B cell (primary cell): ENCODE results near the gene ANGPT4. TPM values are rescaled to one million over a fixed set of nuclear protein-coding genes. Genes with fewer than 3 reads are reported as not detected.

Source experiments
- ATAC-seq: fragments of 200-7000 bp; cut with Tn5 transposase; one replicate; pipeline ENCODE4 v1.10.0; 2021; ENCODE audit warnings: low read depth, mild to moderate bottlenecking, moderate number of reproducible peaks, moderate library complexity
- CTCF ChIA-PET: fragments of 350-600 bp; sonication (Branson Sonifier 250); formaldehyde crosslinking; loops from one replicate; lab custom pipeline; 2021; ENCODE audit warnings: antibody characterized with exemption, inconsistent platforms; lab: Charles Lee
- POLR2A ChIA-PET: fragments of 350-600 bp; sonication (Branson Sonifier 250); formaldehyde crosslinking; loops from one replicate; lab custom pipeline; 2021; ENCODE audit warnings: antibody characterized with exemption; lab: Charles Lee
- DNase-seq: peaks from one replicate; pipeline ENCODE4 v3.0.0; 2013
- H2AFZ ChIP-seq: 2 replicates; pipeline ENCODE4 v1.6.1; 2012; ENCODE audit warnings: mild to moderate bottlenecking, low read depth, low read length; ENCODE audit not compliant: insufficient read depth, poor library complexity, severe bottlenecking
- H3K27ac ChIP-seq, 2 donors: 1 replicate in 1 of 2; 2 replicates in 1 of 2; pipeline ENCODE4 v1.5.1; 2012 to 2013; ENCODE audit warnings: low read length in 2 of 2, mild to moderate bottlenecking in 2 of 2, moderate library complexity in 1 of 2
- H3K27me3 ChIP-seq, 4 experiments: fragments of 200-600 bp in 1 of 4; sonication (generic) in 1 of 4; replicated peaks in 1 of 4; 1 replicate in 2 of 4; 2 replicates in 2 of 4; pipeline versions ENCODE4 v1.6.1 to v1.7.0; 2013 to 2016; ENCODE audit warnings: low read length in 3 of 4, mild to moderate bottlenecking in 2 of 4, mixed read lengths in 1 of 4, moderate library complexity in 1 of 4; ENCODE audit not compliant: insufficient read depth in 4 of 4, control insufficient read depth in 3 of 4; ENCODE audit errors: control extremely low read depth in 1 of 4
- H3K36me3 ChIP-seq, 2 experiments: replicated peaks in 1 of 2; 1 replicate in 1 of 2; 2 replicates in 1 of 2; pipeline versions ENCODE4 v1.6.1 to v1.7.1; 2013; ENCODE audit warnings: low read length in 1 of 2; ENCODE audit not compliant: insufficient read depth in 2 of 2, control insufficient read depth in 1 of 2; ENCODE audit errors: control extremely low read depth in 1 of 2, extremely low read depth in 1 of 2
- H3K4me1 ChIP-seq, 2 donors: fragments of 200-600 bp in 1 of 2; sonication (generic) in 1 of 2; 1 replicate in 1 of 2; 2 replicates in 1 of 2; pipeline versions ENCODE4 v1.5.1 to v1.6.1; 2013 to 2017; ENCODE audit warnings: low read length in 2 of 2; ENCODE audit not compliant: control insufficient read depth in 2 of 2, insufficient read depth in 2 of 2
- H3K4me2 ChIP-seq: replicated peaks from 2 replicates; pipeline ENCODE3; 2012; ENCODE audit warnings: mild to moderate bottlenecking, low read depth, low read length; ENCODE audit not compliant: poor library complexity, severe bottlenecking
- H3K4me3 ChIP-seq, 5 experiments: fragments of 200-600 bp in 1 of 5; sonication (generic) in 1 of 5; 1 replicate in 3 of 5; 2 replicates in 2 of 5; pipeline versions ENCODE4 v1.5.1 to v1.7.0; 2011 to 2016; ENCODE audit warnings: low read length in 4 of 5, mild to moderate bottlenecking in 4 of 5, low read depth in 2 of 5, control low read depth in 1 of 5, moderate library complexity in 1 of 5; ENCODE audit not compliant: insufficient read depth in 1 of 5; ENCODE audit errors: control extremely low read depth in 1 of 5, extremely low read depth in 1 of 5
- H3K79me2 ChIP-seq: fragments of 200-600 bp; sonication (generic); one replicate; pipeline ENCODE4 v1.6.0; 2016; ENCODE audit warnings: low read length; ENCODE audit not compliant: control insufficient read depth, insufficient read depth
- H3K9ac ChIP-seq: fragments of 200-600 bp; sonication (generic); 2 replicates; pipeline ENCODE4 v1.6.1; 2017; ENCODE audit warnings: mild to moderate bottlenecking, low read length, moderate library complexity
- H3K9me3 ChIP-seq, 3 donors: one replicate each; pipeline versions ENCODE4 v1.6.1 to v1.7.1; 2013; ENCODE audit warnings: low read length in 2 of 3; ENCODE audit not compliant: control insufficient read depth in 2 of 3, insufficient read depth in 1 of 3; ENCODE audit errors: control extremely low read depth in 1 of 3
- H4K20me1 ChIP-seq: 2 replicates; pipeline ENCODE4 v1.6.0; 2012; ENCODE audit warnings: mild to moderate bottlenecking, low read length; ENCODE audit not compliant: insufficient read depth, control insufficient read depth, poor library complexity, severe bottlenecking
- H3K27ac Mint-ChIP-seq: one replicate; pipeline ENCODE4 v1.8.0; 2021; ENCODE audit warnings: mixed read lengths
- H3K27me3 Mint-ChIP-seq: one replicate; pipeline ENCODE4 v1.8.0; 2021; ENCODE audit warnings: mixed read lengths
- H3K4me1 Mint-ChIP-seq: one replicate; pipeline ENCODE4 v1.8.0; 2021; ENCODE audit warnings: mixed read lengths
- H3K4me3 Mint-ChIP-seq: one replicate; pipeline ENCODE4 v1.8.0; 2021; ENCODE audit warnings: mixed read lengths
- H3K9me3 Mint-ChIP-seq: one replicate; pipeline ENCODE4 v1.8.0; 2022; ENCODE audit warnings: mixed read lengths; ENCODE audit not compliant: insufficient read depth
- CTCF ChIP-seq: fragments of 200-600 bp; IDR thresholded peaks from one replicate; pipeline ENCODE4 v1.8.0; 2022; ENCODE audit warnings: antibody characterized with exemption, mild to moderate bottlenecking
- EZH2 ChIP-seq: IDR thresholded peaks from 2 replicates; pipeline ENCODE4 v1.6.1; 2012; ENCODE audit warnings: borderline replicate concordance, low read depth, mild to moderate bottlenecking, moderate library complexity, low read length; ENCODE audit not compliant: insufficient read depth, poor library complexity, severe bottlenecking
- WGBS: methylation state at CpG from one replicate; pipeline ENCODE4 v1.1.5; 2013; ENCODE audit warnings: missing lambda C conversion rate; ENCODE audit not compliant: insufficient coverage; 5-methylcytosine and 5-hydroxymethylcytosine counted together
- intact Hi-C: fragments of 100-400 bp; cut with micrococcal nuclease; formaldehyde crosslinking; loops from one replicate; pipeline ENCODE4 v1.10.0; 2022
- polyA plus RNA-seq: library from polyadenylated mRNA; depleted of rRNA; stranded (reverse); fragments of >200 nt; gene quantifications from 2 replicates; pipeline ENCODE4 v1.2.3, GENCODE V29; 2012
- total RNA-seq, 2 donors: library from RNA; stranded (reverse); fragments of 120-200 nt in 1 of 2; gene quantifications; 1 replicate in 1 of 2; 2 replicates in 1 of 2; pipeline versions ENCODE4 v1.2.3 to v1.2.4, GENCODE V29; 2013 to 2022

ANGPT4 gene
- total and polyA plus RNA-seq, 2 donors (not counting 1 experiment from before 2014, with no cell fraction given), result not detected

DNA sequence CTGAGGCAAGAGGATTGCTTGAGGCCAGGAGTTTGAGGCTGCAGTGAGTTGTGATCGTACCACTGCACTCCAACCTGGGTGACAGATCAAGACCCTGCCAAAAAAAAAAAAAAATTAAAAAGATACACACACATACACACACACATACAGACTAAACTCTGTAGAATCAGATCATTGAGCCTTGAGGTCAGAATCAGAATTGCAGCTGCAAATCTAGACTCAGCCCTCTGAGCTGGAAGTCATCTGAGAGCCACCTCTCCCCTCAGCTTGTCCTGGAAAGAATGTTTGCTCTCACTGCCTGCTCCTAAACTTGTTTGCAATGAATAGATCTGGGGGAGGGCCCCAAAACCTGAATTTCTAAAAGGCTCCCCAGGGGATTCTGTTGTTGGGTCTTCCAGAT is 41.4 kb upstream of the ANGPT4 start:
- Histone ChIP-seq H3K4me3 (no peak overlapping the region), H3K36me3 (no peaks in the 10 kb centered on the region), H4K20me1 (no peaks in the 10 kb centered on the region), H3K27me3 (peaks cover 0 to 33% (median 1%) of the 10 kb centered on the region in 4 experiments), H3K4me1 (peaks cover 4 to 5% of the 10 kb centered on the region in 2 donors), H3K27ac (no peak overlapping the region), H3K4me2 (no peak overlapping the region), H2AFZ (no peak overlapping the region), H3K9ac (no peak overlapping the region), H3K79me2 (no peaks in the 10 kb centered on the region), H3K9me3 (peaks cover 0 to 6% (median 0%) of the 10 kb centered on the region in 3 donors)
- intact Hi-C loops, result loop anchor here (5.0 kb wide), 1 partner anchor 255 kb away; no protein-coding TSS in a partner anchor
- peaks cover 33% of the 10 kb centered on the region for H3K27me3 Mint-ChIP-seq
- ChIA-PET POLR2A (interaction anchor here (0.7 kb wide), 1 partner anchor 115 kb away, joined by 3 read pairs; no protein-coding TSS in a partner anchor), CTCF (interaction anchor here (1.0 to 6.0 kb wide), 16 partner anchors 9 to 255 kb away, joined by 3 to 301 read pairs (median 6); partner anchors contain the start of gene FAM110A)
- ATAC-seq (no peak), DNase-seq (no peak)
- no peak overlapping the region for H3K27ac Mint-ChIP-seq
- TF ChIP-seq EZH2, result no peak
- TF ChIP-seq CTCF, result no peak
- no peaks in the 10 kb centered on the region for H3K9me3 Mint-ChIP-seq
- no peak overlapping the region for H3K4me3 Mint-ChIP-seq
- no CpG with 5 or more reads among the region's 1 CpG for WGBS
- peaks cover 2% of the 10 kb centered on the region for H3K4me1 Mint-ChIP-seq

DNA sequence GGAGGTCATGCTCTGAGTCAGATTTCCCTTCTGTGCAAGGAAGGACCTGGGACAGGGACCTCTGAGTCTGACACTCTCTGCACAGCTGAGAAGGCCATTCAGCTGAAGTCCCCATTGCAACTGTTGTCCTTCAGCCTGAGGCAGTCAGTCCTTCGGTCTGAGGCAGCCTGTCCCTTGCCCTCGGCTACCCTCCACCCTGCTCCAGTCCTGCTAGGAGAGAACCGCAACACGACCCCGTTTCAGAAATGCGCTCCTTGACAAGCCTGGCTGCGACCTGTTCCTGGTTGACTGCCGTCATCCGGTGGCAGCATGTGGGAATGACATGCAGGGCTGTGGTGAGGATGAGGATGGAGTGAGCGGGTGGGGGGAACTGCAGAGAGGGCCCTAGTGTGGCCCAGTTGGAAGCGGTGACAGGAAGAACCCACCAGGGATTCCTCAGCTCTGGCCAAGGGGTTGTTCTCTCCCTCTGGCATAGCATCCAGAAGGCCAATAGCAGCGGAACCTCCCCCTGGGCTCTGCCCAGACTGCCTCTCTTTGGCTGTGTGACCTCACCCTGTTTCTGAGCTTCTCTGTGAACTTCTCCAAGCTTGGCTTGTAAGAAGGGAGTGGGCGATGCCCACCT is 40.3 kb upstream of the ANGPT4 start:
- CTCF ChIA-PET, result interaction anchor here (0.7 to 6.0 kb wide), 47 partner anchors 8 to 553 kb away, joined by 3 to 301 read pairs (median 4); partner anchors contain the start of gene FAM110A
- POLR2A ChIA-PET, result no interaction called here
- peaks cover 43% of the 10 kb centered on the region for H3K27me3 Mint-ChIP-seq

More for the DNA sequence above, 40.3 kb upstream of the ANGPT4 start:
- no peaks in the 10 kb centered on the region for H3K79me2 ChIP-seq
- peaks cover 2% of the 10 kb centered on the region for H3K4me1 Mint-ChIP-seq
- H4K20me1 ChIP-seq, result no peaks in the 10 kb centered on the region
- no peak overlapping the region for H3K4me2 ChIP-seq
- DNase-seq (peak; percentile 84), ATAC-seq (peak; percentile 88)
- H3K36me3 ChIP-seq, result no peaks in the 10 kb centered on the region
- H3K9ac ChIP-seq, result no peak overlapping the region
- no peak overlapping the region for H2AFZ ChIP-seq
- H3K27ac ChIP-seq, result no peak overlapping the region
- H3K4me1 ChIP-seq, result peaks cover 4 to 5% of the 10 kb centered on the region in 2 donors
- WGBS, result 12% methylated on average over 12 of the region's 13 CpGs
- intact Hi-C loops, result loop anchor here (5.0 kb wide), 1 partner anchor 256 kb away; no protein-coding TSS in a partner anchor
- peak; percentile 99 for TF ChIP-seq CTCF
- no peak for TF ChIP-seq EZH2
- no peaks in the 10 kb centered on the region for H3K9me3 Mint-ChIP-seq
- no peak overlapping the region for H3K4me3 Mint-ChIP-seq
- peaks cover 0 to 30% (median 1%) of the 10 kb centered on the region in 4 experiments for H3K27me3 ChIP-seq
- H3K4me3 ChIP-seq, result no peak overlapping the region
- H3K9me3 ChIP-seq, result peaks cover 0 to 6% (median 0%) of the 10 kb centered on the region in 3 donors
- no peak overlapping the region for H3K27ac Mint-ChIP-seq
